AG09309 (cell line): ENCODE results near the gene TSPAN14.
A peak's percentile ranks its signal among the peaks of the same experiment; 100 is the strongest.

Experiments
- DNase-seq: peaks from one replicate; pipeline ENCODE4 v3.0.0-alpha.2; 2010; ENCODE audit warnings: low read depth
- H3K4me3 ChIP-seq: 2 replicates; pipeline ENCODE4 v1.5.1; 2011; ENCODE audit warnings: mild to moderate bottlenecking, low read depth, low read length, moderate library complexity; ENCODE audit not compliant: control insufficient read depth
- TF ChIP-seq, protein P1 (sequence below): IDR thresholded peaks from 2 replicates; pipeline ENCODE4 v1.5.1; 2011; ENCODE audit warnings: mild to moderate bottlenecking, low read depth, low read length, inconsistent platforms; ENCODE audit not compliant: insufficient read depth, control insufficient read depth; ENCODE audit errors: missing control alignments

Gene TSPAN14

DNA sequence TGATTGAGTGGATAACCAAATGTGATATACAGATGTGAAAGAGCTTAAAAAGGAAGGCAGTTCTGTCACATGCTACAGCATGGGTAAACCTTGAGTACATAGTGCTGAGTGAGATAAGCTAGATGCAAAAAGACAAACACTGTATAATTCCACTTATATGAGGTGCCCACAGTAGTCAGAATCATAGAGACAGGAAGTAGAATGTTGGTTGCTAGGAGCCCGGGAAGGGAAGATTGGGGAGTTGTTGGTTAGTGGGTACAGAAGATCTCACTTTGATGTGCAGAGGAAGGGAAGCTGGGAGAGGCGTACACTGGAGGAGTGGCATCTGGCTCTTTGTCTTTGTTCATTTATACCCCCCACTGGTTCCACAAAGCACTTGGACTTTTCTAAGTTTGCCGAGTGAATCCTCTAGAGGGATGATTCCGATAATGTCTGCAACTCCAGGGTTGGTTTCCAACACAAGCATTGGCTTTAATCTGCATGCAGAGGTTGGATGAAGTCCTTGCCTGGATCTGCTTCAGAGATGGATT, 39.5 kb downstream of the TSPAN14 start:
- DNase-seq = no peak
- H3K4me3 ChIP-seq = no peak overlapping the region
- TF ChIP-seq, protein P1, sequence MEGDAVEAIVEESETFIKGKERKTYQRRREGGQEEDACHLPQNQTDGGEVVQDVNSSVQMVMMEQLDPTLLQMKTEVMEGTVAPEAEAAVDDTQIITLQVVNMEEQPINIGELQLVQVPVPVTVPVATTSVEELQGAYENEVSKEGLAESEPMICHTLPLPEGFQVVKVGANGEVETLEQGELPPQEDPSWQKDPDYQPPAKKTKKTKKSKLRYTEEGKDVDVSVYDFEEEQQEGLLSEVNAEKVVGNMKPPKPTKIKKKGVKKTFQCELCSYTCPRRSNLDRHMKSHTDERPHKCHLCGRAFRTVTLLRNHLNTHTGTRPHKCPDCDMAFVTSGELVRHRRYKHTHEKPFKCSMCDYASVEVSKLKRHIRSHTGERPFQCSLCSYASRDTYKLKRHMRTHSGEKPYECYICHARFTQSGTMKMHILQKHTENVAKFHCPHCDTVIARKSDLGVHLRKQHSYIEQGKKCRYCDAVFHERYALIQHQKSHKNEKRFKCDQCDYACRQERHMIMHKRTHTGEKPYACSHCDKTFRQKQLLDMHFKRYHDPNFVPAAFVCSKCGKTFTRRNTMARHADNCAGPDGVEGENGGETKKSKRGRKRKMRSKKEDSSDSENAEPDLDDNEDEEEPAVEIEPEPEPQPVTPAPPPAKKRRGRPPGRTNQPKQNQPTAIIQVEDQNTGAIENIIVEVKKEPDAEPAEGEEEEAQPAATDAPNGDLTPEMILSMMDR = no peak

DNA sequence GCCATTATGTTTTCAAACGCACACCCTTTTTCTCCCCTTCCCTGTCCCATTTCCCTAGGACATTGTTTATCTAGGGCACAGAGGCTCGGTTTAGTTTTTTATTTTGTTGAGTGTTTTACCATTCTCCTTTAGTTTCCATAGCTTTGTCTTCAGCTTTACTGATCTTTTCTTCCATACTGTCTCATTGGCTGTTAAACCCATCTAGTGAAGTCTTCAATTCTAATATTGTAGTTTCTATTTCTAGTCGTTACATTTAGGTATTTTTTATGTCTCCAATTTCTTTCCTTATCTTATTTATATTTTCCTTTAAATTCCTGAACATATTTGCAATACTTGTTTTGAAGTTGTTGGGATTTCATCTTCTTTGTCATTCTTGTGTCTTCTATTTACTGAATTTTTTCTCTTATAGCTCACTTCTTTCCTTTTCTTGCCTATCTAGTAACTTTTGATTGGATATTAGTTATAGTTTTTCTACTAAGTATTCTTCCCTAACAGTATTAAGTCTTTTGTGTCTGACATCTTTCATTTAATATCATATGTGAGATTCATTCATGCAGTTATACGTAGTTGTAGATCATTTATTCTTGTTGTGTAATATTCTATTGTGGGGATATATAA, 42.6 kb downstream of the TSPAN14 start:
- TF ChIP-seq, protein P1 = no peak
- no peak overlapping the region for H3K4me3 ChIP-seq
- no peak for DNase-seq

DNA sequence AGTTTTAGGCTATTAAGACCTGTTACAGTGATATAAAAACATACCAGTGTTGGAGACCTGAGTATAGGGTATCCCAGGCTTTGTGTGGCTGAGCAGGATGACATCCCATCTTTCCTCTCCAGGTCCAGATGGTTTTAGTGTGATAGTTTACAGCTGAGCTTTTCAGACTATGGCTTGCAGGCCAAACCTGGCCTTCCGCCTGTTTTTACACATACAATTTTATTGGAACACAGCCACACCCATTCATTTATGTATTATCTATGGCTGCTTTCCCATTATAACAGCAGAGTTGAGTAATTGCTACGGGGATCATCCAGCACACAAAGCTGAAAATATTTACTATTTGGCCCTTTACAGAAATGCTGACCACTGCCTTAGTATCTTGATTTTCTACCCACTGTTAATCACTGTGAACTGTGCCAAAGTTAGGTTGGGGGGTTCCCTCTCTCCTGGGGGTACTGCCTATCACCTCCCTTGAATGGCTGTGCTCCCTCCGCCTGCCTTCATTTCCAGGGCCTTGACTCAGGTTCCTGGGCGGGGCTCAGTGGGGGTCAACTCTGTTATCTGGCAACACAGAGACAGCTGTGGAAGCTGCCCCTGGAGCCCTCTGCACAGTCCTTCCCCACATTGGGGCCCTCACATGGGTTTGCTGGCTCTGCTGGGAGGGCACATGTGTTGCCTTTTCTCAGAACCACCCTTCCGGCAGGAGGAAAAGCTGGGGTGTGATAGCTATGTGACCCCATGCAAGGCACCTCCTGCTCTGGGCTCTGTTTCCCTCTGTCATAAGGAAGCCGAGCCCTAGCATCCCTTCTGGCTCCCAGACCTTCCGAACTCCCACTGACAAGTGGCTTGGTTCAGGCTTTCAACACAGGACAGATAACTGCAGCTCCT, 43.3 kb downstream of the TSPAN14 start:
- no peak overlapping the region for H3K4me3 ChIP-seq
- TF ChIP-seq, protein P1 = no peak
- DNase-seq = no peak

DNA sequence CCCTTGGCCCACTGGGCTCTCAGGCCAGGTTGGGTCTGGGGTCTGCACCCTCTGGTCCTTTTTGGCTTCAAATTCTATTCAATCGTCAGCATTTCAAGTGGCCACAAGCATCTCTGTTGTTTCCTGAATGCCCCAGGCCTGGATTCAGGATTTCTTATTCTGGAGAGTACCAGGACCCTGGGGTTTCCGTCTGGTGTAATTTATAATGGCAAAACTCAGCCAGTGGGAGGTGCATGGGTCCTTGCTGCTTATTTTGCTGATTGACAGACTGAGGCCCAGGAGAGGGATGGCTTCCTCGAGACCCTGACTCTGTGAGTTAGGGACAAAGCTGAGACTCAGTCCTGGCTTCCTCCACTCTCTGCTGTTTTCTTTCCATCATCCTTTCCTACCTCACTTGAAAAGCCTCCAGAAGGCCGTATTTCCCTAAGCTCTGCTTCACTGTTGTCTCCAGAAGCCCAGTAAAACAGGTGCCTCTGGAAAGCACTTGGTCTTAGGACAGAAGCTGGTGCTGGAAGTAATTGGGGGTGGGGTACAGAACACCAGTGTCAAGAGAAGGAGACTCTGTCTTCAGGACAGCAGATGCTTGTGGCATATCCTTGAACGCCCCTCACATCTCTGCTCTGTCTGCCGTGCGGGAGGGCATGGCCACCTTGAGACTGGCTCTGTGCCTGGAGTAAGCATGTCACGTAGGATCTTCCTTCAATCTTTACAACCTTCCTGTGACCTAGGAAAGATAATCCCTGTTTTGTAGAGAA, 44.1 kb downstream of the TSPAN14 start:
- TF ChIP-seq, protein P1 = no peak
- DNase-seq = no peak
- H3K4me3 ChIP-seq = no peak overlapping the region

DNA sequence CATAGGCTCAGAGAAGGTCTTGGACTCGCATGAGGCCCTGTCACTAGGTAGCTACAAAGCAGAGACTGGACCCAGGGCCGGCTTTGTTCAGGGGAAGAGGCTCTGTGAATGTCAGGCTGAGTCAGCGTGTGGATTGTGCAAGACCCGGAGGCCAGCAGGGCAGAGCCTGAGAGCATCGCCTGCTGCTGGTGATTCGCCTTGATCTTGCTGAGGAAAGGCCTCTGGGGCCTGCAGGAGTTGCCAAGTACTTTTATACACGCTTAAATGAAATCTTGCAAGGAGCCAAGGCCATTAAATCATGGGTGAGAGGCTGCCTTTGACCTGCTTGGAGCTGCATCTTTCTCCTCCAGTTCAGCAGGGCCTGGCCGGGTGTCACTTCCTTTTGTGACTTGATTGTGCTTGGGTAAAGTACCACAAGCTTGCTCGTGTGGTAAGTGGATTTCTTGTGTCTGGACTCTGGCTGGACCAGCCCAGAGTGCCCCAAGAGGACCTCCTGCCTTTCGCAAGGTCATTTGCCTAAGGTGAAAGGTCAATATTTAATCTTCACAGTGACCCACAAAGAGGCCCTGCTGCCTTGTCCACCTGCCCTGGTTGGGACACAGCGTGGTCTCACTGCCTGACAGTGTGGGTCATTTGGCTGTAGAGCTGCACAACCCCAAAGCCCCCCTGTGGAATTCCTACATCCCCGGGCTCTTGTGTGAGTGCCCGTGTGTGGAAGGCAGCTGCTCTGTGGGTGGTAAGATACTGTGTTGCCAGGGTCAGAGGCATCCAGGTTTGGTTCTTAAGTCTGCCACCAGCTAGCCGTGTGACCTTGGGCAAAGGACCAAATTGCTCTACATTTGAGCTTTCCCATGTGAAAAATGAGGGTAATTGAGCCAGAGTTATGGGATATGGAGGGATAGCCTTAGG, 45.0 kb downstream of the TSPAN14 start:
- TF ChIP-seq, protein P1 = no peak
- peak; percentile 92 for DNase-seq
- no peak overlapping the region for H3K4me3 ChIP-seq
